NCI-H1694 (cell line): Measurements from ENCODE around the gene STPG1.

Experiments
- DNase-seq: peaks from one replicate; lab custom pipeline; 2025; lab: John Stamatoyannopoulos, UW

STPG1 gene

DNA sequence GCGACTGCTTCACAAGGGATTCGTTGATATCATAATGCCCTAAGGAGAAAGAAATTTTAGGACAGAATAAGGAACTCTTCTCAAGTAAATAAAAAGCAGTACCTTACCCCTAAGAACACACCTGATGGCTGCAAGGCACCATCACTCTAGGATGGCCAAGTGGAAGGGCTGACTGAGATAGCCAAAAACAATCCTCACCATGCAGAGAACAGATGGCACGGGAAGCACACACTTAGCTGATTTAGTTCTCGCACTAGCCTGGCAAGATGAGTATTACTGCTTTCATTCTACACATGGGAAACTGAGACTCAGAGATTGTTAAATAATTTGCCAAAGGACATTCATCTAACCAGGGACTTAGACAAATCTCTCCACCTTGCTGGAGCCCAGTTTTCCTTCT lies 43.8 kb downstream of the STPG1 start:
- DNase-seq: no peak

DNA sequence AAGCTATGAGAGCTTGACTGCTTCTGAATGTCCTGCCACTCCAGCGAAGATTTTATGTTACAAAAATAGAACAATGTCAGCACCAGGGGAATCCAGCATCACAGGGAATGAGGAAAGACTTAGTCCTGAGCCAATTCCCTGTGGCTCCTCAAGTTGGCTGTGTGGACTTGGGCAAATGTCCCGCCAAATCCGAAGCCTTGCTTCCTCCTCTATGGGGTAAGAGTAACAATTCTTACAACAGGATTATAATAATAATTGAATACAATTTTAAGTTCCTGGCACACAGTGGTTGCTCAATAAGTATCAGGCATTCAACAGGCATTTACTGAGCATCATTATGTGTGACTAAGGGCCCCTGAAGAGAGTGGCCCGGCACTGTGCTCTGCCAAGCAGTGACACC lies 44.4 kb downstream of the STPG1 start:
- no peak for DNase-seq

DNA sequence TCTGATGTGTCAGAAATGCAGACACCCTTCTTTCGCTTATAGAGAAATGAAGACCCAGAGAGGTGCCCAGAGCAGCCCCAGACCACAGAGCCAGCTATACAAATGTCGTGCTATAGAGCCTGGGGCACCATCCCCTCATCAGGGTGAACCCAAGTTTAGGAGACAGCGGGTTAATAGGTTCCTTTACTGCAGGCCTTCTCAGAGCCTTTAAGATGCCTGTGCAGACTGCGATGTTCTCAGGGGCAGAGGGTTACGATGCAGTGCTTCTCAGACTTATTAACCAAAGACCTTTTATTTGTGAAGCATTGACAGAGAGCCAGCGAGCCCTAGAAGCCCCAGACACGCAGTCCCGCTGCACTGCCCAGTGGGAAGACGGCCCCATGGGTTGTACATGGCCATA lies 46.9 kb downstream of the STPG1 start:
- DNase-seq: no peak

DNA sequence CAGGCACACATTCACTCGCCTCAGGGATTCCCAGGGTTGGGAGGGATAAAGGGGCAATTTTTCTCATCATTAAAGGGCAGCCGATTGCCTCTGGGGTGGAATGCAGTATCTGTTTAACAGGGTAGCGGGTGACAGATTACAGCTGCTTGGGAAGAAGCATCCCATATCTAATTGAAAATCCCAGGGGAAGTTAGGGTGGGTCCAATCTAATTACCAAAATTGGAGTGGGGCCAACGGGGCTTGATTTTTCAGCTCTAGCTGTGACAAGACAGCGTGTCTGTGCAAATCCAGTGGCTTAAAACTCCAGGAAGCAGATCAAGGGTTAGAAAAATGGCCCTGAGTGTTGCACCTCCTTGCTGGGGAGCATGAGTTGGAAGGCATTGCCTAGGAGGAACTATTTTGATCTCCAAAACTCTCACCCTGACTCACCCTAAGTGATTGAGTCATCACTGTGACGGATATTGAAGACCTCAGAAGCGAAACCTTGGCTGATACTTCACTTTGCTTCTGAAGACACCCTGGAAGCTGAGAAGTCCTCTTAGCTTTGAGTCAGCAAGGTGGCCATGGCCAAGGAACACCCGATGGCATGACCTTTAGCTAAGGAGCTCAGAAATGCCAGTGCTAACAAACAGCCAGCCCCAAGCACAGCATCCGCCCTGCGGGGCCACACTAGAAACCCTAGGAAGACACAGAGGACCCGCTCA lies 48.5 kb downstream of the STPG1 start:
- peak; percentile 30 for DNase-seq

DNA sequence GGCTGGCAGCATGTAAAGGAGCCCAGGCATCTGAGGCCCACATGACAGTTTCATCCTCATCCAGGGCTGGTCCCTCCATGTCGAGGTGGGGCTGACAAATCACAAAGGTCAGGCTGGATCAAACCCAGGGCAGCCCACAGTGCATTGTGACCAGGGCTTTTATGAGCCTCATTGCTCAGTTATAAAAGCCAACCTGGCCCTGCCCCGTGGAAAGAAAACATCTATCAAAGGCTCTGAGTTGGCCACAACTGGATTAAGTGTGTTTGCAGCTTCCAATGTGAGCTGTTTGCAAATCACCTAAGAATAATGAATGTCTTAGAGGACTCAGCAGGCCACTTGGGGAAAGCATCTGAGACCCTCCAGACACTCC lies 49.0 kb downstream of the STPG1 start:
- DNase-seq: no peak

DNA sequence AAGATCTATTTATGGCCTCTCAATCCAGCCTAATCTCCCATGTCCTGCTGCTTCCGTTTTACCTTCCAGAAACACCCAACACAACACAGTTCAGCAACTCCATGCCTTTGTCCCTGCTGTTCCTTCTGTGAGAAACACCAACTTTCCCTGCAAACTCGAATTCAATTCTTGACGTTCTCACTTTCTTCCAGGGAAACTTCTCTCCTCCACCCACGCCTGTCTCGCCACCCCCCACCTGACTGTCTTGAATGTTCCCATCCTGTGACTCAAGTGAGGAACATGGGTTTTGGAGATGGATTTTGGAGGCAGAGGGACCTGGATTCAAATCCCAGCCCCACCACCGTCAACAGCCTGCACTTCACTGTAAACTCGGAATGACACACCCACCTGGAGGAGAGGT lies 49.6 kb downstream of the STPG1 start:
- DNase-seq: no peak

DNA sequence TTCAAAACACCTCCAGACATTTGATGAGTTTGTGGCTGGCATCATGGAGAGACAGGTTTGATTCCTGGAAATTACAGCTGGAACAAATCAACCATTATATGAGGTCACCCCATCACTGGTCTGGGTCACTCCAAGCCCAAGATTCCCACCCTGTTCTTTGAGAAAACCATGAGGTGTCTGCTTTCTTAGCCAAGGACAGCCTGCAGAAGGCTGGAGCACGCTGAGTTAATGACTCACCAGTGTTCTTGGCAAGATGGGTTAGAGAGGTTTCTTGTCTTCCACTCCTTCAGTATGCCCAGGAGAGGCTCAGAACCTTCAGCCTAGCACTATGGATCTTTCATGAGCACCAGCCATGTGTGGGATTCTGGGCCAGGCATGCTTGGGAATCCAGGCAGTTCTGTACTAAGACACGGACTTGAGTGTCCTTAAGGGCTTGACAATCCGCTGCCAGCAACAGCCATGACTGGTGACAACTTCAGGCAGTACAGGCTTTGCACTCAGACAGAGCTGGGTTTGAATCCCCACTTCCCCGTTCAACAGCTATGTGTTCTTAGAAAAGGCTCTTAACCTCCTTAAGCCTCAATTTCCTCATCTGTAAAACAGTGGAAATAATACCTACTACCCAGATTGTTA lies 50.5 kb downstream of the STPG1 start:
- no peak for DNase-seq

DNA sequence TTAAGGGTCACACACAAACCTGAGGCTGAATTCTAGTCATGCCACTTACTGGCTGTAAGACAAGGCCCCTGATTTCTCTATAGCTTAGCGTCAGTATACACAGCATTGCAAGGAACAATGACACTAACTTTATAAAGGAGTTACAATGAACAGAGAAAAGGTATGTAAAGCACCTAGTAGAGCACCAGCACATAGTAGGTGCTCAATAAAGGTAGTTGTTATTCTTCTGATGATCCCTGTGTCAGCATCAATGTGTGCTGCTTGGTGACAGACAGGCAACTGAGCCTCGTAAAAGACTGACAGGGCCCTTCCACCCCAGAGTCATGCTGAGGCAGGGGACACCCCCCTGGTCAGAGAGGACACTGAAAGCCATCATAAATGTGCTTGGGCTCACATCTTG lies 51.2 kb downstream of the STPG1 start:
- DNase-seq: no peak

DNA sequence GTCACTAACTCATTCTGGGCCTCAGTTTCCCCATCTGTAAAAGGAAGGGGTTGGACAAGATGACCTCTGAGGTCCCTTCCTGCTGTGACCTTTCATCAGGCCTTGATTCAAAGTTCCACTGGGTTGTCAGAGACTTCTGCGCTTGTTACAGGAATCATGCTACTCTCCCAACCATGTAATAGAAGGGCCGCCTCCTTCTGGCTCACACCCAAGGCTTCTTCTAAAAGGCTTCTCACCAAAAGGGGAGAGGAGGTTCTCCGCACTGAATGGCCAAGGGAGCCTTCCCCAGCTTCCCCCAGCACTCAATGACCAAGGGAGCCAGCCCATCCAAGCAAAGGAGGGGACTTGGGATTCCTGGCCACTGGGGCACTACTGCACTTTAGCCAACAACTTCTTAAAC lies 51.8 kb downstream of the STPG1 start:
- DNase-seq: no peak

DNA sequence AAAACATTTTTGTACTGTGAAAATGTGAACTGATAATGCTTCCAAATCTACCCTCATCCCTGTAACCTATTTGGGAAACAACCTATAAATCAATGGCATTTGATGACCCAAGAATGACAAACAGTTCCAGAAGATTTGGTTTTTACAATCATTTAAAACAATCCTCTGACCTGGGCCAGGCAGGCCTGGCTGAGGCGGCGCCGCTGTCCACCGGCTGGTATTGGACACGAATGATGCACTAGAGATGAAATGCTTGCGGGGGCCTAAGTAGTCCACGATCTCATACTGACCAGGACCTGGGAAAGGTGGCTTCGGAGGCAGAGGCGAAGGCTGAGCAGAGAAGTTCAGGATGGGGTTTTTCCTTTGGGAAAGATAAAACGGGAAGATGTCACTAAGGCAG lies 52.9 kb downstream of the STPG1 start:
- no peak for DNase-seq

DNA sequence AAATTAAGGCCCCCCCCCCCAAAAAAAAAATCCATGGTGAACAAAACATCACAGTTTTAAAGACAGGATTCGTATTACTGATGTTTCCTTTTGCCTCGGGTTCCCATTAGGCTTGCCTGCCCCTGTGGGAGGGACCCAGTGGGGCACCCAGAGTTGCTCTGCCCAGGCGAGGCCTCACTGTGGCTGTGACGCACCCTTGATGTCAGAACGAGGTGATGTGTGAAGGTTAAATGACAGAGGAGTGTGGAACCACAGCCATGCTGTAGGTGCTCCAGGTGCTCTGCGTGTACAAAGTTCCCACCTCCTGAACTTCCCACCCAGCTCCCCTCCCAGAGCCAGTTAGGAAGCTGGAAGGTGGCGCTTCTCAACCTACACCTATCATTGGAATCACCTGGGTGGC lies 56.5 kb downstream of the STPG1 start:
- no peak for DNase-seq

DNA sequence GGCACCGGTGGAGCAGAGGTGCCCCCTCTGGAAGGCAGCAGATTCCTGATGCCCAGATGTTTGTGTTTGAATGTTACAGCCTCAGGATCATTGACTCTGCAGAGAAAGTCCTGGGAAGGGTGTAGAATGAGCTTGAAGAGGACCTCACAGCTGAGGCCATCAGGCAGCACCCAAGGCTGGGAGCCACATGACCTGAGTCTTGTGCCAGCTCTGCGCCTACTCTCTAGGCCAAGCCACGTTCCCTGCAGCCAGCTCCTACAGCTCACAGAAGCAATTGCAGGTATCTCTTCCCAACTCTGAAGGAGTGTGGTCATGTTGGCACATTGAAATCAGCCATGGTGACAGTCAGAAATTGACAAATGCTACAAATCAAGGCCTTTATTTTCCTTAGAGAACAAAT lies 58.1 kb downstream of the STPG1 start:
- DNase-seq: no peak

DNA sequence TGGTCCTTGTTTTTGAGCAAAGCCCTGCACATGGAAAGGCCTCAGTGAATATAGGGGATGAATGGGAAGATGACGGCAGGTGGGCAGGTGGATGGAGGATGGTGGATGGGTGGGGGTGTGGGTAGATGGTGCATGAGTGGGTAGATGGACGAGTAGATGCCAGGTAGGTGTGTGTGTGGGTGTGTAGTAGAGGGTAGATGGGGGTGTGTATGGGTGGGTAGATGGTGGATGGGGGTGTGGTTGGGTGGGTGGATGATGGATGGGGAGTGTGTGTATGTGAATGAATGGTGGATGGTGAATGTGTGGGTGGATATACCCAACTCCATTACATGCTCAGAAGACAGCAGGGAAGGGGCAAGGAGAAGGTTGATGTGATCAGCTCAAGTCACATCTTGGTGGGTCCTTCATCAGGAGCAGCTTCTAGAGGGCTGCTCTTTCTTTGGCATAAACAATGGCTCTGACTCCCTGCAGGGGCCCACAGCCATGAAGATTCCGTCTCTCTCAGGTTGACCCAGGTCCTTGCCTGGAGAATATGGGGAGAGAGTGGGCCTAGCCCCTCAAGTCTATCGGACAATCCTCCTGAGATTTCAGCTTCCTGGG lies 60.2 kb downstream of the STPG1 start:
- no peak for DNase-seq

DNA sequence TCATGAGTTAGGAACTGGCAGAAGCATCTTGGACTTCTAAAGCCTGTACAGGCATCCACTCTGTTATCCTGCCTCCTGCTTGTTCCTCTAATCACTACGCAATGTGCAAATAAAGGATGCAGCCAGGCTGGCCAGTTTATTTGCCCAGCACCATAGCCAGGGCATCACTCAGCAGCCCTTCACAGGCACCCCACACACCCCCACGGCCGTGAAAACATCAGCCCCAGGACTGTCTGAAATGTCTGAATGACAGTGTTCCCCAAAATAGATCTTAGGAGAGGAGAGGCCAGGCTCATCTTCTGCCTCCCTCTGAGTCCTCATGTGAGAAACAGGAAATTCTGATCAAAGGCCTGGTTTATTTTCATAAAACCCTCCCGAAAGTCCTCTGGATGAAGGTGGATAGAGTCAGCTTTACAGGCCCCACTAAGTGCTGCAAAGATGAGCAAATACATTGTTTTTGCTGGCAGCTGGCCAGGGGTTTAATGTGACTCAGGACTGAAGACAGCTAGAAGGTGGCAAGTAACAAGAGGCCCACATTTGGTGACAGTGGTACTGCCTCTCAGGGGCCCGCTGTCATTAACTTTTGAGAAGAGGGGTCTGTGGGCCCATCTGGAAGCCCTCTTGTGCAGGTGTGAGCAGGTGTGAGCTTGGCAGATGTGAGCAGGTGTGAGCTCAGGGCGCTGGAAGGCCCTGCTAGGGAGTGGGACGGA lies 61.5 kb downstream of the STPG1 start:
- no peak for DNase-seq

DNA sequence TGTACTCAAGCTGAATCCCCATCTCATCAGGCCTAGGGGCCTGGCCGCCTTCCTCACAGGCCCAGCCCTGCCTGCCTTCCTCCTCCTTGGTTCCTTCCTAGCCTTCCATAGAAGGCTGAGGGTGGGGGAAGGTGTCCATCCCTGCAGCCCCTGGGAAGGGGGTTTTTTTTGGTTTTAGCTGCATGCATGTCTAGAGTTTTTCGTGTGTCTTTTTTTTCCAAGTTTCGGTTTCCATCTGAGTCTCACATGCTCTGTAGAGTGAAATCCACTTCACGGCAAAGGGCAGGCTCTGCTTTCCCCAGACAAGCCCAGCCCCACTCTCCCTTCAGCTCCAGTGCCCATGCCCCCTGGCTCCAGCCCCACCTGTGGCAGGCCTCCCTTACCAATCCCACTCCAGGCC lies 62.3 kb downstream of the STPG1 start:
- DNase-seq: no peak

DNA sequence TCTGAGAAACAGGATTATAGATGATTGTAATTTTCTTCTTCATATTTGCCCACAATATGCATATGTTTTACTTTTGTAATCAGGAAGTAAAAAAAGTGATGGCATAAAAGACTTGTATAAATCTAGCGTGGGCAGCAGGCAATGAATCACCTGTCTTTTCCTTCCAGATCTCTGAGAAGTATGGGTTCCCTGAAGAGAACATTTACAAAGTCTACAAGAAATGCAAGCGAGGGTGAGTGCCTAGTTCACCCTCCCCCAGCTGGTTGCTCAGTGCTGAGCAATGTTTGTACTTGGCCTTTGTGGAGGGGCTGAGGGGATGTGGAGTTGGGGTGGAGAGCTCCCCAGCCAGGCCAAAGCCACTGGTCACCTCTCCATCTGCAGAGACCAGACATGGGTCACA lies 63.7 kb downstream of the STPG1 start:
- DNase-seq: no peak

DNA sequence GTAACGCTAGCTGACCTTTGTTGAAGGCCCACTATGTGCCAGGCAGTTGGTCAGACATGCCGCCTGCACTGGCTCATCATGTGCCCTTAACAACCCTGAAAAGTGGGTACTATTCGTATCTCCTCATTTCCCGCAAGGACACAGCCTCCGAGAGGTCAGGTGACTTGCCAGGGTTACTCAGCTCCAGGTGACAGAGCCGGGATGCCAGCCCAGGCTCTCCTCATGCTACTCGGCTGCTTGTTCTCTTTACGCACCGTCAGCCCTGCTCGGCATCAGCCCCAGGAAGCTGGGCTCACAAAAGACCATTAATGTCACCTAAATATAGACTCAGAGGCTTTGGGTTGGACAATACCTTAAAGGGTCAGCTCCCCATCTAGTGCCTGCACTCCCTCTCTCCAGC lies 65.4 kb downstream of the STPG1 start:
- DNase-seq: no peak

DNA sequence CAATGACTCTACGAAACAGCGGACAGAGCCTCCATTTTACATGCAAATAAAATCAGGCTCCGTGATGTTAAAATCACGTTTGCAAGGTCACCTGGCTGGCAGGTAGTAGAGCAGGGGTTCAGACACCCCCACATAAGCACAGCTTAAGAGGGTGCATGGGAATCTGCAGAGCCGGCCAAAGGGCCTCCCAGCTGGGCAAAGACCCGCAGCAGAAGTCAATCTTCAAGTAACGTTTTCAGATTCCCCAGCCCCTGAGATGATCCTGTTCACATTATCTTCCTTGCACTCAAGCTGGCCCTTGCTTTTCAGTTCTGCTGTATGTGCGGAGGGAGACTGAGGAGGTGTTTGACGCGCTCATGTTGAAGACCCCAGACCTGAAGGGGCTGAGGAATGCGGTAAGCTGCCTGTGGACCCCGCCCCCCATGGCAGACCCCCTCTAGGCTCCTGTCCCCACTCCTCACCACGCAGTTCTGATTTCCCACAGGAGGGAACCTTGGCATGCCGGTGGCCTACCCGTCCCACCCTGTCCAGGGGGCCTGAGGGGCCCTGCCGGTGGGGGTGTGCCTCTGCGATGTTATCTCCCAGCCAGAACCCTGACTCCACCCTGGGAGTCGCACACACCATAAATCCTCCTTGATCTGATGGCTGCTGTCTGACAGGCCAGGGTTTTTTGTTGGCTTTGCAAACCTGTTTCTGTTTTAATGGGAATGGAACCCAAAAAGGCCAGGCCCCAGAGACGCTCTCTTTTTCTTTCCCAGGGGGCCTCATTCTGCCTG lies 66.2 kb downstream of the STPG1 start:
- no peak for DNase-seq

DNA sequence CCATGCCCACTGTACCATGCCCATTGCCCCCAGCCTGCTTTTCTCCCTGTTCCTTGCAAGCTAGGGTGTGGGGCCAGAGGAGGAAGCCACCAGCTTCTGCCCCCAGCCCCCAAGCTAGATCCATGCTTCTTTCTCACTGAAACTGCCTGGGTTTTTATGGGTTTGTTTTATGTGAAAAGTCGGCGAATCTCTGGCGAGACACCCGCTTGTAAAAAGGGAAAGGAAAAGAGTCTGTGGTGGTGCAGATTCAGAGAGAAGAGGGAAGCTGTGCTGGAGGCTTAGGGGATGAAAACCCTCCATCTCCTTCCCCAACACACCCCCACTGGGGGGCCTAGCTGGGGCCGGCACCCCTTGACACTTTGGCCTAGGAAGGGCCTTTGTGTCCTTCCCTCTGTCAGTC lies 68.2 kb downstream of the STPG1 start:
- no peak for DNase-seq

DNA sequence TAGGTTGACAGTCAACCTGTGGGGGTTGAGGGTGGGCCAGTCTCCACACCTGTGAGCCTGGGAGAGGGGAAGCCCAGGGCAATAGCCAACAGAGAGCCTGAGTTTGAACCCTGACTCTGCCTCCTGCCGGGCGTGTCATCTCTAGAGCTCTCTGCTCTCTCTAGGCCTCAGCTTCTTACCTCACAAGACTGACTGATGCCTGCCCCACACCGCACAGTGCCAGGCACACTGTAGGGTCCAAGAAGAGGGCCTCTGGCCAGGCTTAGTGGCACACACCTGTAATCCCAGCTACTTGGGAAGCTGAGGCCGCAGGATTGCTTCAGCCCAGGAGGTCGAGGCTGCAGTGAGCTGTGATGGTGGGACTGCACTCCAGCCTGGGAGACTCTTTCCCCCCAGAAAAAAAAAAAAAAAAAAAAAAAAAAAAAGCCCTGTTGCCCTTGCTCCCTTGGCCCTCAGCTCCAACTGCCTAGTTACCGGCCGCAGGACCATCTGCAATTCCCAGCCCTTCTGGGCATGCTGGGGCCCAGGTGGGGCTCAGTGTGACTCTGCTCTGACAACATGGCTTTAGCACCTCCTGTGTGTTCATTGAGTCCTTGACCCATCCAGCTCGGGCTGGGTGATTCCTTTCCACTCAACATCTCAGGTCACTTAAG lies 69.4 kb downstream of the STPG1 start:
- DNase-seq: no peak

DNA sequence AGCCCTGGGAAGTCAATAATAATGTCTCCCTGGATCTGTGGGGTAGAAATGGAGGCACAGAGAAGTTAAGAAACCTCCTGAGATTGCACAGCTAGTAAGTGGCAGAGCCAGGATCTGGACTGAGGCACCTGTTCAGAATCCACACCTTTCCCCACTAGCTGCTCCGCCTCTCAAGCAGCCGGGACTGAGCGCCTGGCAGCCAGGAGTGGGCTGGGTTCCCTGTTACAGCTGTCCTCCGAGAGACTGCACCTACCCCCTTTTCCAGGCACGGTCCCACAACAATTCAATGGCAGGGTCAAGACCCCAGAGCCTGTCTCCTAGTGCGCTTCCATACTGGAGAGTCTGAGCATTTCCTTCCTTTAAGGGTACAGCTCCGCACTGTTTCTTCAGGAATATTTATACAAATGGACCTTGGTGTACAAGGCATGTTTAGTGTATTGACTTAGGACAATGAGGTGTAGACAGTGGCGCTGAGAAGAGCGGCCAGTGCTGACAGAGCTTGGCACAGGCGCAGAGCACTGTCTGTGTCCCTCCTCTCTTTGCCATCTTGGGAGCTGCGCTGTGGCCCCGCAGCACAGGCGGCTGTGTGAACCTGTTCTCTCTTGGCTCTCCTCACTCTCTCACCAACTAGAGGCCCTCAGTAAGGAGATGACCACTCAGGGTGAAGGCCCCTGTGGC lies 70.0 kb downstream of the STPG1 start:
- DNase-seq: no peak
